KBM-7 (cell line): Measurements from ENCODE around the gene APP.
"Not testable (repeated sequence)": the region's sequence is repeated elsewhere in the genome, so short reads cannot be mapped to it uniquely, and the experiment has no call there.

Experiments used
- DNase-seq: peaks from one replicate; pipeline ENCODE4 v3.0.0-alpha.2; 2015
- in situ Hi-C: fragments of 300-500 bp; cut with MboI; formaldehyde crosslinking; loops from 2 replicates; pipeline ENCODE4 v1.14.3; 2020; ENCODE audit warnings: low sequenced_read_pairs, low pct_unique_long_range_greater_than_20kb, mixed read lengths

Gene APP

GRCh38 chr21:26047279-26047967, 123.1 kb downstream of the APP start:
- DNase-seq, result no peak
- in situ Hi-C loops, result no loop called here

DNA sequence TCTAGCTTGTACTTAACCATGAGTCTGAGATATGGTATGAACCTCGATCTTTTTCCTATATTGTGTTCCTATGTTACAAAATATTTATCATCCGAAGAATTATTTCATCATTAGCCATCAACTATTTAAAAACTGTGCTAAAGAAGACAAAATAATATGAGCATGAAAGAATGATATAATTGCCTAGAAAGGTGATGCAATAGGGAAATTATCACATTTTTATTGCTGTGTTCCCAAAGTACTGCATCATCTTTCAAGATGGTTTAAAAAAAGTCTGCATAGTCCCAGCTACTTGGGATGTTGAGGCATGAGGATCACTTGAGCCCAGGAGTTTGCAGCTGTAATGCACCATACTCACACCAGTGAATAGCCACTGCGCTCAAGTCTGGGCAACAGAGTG, 126.7 kb downstream of the APP start:
- no peak for DNase-seq
- in situ Hi-C loops, result no loop called here

- in situ Hi-C loops, result no loop called here
- DNase-seq, result no peak
Observed at GRCh38 chr21:26042181-26042876, 128.2 kb downstream of the APP start.

- in situ Hi-C loops, result no loop called here
- no peak for DNase-seq
Observed at GRCh38 chr21:26041431-26042180, 129.0 kb downstream of the APP start.

GRCh38 chr21:26036916-26037315, 133.7 kb downstream of the APP start:
- in situ Hi-C loops, result no loop called here

GRCh38 chr21:26032263-26032662, 138.3 kb downstream of the APP start:
- in situ Hi-C loops, result no loop called here
- DNase-seq, result no peak

More at GRCh38 chr21:26036916-26037315, 133.7 kb downstream of the APP start:
- DNase-seq, result no peak

DNA sequence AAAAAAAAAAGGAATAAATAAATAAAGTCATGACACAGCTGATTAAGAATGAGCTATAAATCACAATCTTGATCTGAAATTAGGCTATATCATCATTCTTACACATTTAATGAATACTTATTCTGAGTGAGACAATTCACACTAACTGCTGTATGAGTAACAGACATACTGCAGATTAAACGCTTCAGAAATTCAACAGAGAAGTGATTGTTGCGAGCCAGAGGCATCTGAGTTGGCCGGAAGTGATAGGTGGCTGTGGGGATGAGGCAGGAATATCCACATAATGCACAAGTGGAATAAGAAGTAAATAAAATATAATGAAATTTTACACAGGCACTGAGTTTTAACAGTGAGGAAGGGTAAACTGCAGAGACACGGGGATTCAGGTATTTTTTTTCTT, 142.4 kb downstream of the APP start:
- no peak for DNase-seq
- in situ Hi-C loops, result no loop called here

- DNase-seq, result no peak
- in situ Hi-C loops, result no loop called here
Observed at GRCh38 chr21:26027696-26028095, 142.9 kb downstream of the APP start.

- in situ Hi-C loops, result no loop called here
- DNase-seq, result no peak
Observed at GRCh38 chr21:26025536-26026512, 144.7 kb downstream of the APP start.

- in situ Hi-C loops, DNase-seq: not testable (repeated sequence)
Observed at GRCh38 chr21:26023406-26023805, 147.2 kb downstream of the APP start.

DNA sequence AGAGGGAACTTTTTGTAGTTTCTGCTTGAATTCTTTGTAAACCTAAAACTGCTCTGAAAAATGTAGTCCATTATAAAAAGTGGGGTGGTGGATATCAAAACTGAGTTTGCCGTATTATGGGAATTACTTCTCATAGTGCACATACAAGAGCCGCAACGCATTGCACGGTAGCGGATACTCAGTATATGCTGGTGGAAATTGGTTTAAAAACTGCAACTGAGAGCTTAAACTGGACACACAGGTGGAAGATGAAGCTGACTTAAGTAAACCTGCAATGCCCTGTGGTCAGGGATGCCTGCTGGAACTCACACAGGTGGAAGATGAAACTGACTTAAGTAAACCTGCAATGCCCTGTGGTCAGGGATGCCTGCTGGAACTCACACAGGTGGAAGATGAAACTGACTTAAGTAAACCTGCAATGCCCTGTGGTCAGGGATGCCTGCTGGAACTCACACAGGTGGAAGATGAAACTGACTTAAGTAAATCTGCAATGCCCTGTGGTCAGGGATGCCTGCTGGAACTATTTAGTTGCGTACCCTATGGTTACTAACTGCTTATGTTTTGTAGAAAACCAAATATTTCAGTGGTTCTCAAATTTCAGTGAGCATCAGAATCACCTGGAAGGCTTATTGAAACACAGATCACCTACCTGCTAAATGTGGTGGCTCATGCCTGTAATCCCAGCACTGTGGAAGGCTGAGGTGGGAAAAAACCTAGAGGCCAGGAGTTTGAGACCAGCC, 147.8 kb downstream of the APP start:
- in situ Hi-C loops, DNase-seq: not testable (repeated sequence)

DNA sequence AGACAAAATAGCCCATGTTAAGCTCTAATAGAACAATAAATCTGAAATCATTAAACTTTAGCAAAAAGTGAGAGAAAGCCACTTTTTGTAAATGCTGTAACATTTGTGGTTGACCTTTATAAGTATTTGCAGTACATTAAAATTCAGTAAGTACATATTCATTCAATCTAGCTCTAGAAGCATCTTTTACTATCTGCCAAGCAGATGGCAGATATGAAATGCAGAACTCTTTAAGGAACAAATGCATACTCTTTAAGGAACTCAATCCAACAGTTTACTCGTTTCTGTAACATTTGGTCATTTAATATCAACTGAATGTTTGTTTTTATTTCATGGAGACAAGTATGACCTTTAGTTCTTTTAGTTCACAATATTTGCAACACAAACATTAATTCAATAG, 150.1 kb downstream of the APP start:
- no peak for DNase-seq
- in situ Hi-C loops, result no loop called here

DNA sequence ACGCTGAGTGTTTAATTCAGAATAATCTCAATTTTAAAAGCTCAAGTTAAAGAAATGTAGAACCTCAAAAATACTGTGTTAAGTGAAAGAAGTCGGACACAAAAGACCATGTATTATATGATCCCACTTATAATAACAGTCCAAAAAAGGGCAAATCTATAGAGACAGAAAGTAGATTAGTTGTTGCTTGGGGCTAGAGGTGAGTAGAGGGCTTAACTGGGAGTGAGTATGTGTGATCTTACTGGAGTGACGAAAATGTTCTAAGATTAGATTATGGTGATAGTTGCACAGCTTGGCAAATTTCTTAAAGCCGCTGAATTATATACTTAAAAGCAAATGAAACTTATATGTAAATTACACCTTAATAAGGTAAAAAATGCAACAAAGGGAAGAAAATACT, 150.5 kb downstream of the APP start:
- no peak for DNase-seq
- in situ Hi-C loops, result no loop called here

DNA sequence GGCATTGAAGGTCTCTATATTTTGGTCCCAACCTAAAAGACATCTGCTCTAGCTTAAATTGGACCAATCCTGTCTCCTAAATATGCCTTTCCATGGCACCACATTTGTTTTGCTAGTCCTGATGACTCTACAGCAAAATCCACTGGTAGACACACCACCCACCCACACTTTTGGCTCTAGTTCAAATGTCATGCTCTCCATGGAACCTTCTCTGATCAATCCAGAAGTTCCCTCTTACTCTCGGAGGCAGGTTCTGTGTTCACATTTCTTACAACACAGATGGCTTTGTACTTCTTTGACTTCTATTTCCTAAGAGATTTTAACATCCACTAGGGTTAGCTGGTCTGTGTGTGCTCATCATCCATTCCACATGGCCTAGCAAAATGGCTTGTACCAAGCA, 151.3 kb downstream of the APP start:
- no peak for DNase-seq

GRCh38 chr21:26013970-26014369, 156.6 kb downstream of the APP start:
- DNase-seq, result no peak
- in situ Hi-C loops, result no loop called here

More for the DNA sequence above, 151.3 kb downstream of the APP start:
- in situ Hi-C loops, result no loop called here

DNA sequence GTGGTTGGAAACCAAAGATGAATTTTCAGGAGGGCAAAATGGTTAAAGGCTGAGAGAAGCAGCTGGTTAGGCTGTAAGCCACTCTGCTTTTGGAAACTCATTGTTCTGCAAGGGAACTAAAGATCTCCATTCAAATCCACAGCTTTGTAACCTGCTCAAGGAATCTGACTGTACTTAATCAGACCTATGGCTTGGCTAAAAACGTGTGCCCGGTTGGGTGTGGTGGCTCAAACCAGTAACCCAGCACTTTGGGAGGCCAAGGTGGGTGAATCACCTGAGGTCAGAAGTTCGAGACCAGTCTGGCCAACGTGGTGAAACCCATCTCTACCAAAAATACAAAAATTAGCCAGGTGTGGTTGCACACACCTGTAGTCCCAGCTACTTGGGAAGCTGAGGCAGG, 158.1 kb downstream of the APP start:
- in situ Hi-C loops, DNase-seq: not testable (repeated sequence)

GRCh38 chr21:26011292-26011940, 159.2 kb downstream of the APP start:
- in situ Hi-C loops, result no loop called here
- DNase-seq, result no peak

DNA sequence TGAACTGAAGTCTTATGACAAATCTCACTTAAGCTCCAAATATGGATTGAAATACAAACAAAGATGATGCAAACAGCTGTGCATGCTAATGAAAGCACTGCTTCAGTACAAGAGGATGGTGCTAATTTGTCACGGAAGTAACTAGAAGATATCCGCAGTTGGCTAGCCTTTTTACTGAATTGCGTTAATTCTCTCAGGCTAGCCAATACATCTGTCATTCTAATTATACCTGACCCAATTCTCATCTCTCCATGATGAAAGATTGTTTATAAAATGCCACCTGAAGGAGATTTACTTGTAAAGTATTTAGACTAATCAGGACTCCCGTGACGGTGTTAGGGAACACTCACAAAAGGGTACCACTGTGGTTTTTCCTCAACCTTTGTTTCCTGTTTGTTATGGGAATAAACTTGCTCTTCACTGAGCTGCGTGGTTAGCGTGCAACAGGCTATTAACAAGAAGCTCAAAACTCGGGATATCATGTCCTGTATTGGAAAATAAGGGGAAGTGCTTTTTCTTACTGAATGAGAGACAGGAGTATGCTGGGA, 162.5 kb downstream of the APP start:
- DNase-seq, result no peak
- in situ Hi-C loops, result no loop called here
